SK-N-MC (cell line): ENCODE measurements around the gene APOBEC3A.
"Not testable (repeated sequence)": the region's sequence is repeated elsewhere in the genome, so short reads cannot be mapped to it uniquely, and the experiment has no call there.

Experiments
- DNase-seq: peaks from one replicate; pipeline ENCODE4 v3.0.0-alpha.2; 2011; ENCODE audit warnings: low read depth, low spot score
- H3K27ac ChIP-seq: fragments of 200-600 bp; sonication (generic); 2 replicates; pipeline ENCODE4 v1.5.1; 2016; ENCODE audit warnings: mixed run types
- H3K36me3 ChIP-seq: fragments of 200-600 bp; sonication (generic); 2 replicates; pipeline ENCODE4 v1.6.1; 2017; ENCODE audit warnings: antibody characterized with exemption, low read length, mixed read lengths; ENCODE audit not compliant: insufficient read depth
- H3K4me3 ChIP-seq: fragments of 200-600 bp; sonication (generic); 2 replicates; pipeline ENCODE4 v1.5.1; 2016
- H3K9ac ChIP-seq: fragments of 200-600 bp; sonication (generic); 2 replicates; pipeline ENCODE4 v1.8.0; 2017; ENCODE audit warnings: mixed run types, mixed read lengths; ENCODE audit not compliant: insufficient read length
- H3K9me3 ChIP-seq: fragments of 200-600 bp; sonication (generic); 2 replicates; pipeline ENCODE4 v1.6.1; 2017; ENCODE audit warnings: low read depth, mild to moderate bottlenecking, antibody characterized with exemption, low read length, moderate library complexity, mixed read lengths
- EZH2 ChIP-seq: fragments of 200-600 bp; sonication (generic); IDR thresholded peaks from one replicate; pipeline ENCODE4 v1.6.1; 2017; ENCODE audit warnings: antibody characterized with exemption
- FOXP2 ChIP-seq: optimal IDR thresholded peaks from 2 replicates; pipeline ENCODE3; 2011; ENCODE audit warnings: mild to moderate bottlenecking, moderate library complexity; ENCODE audit not compliant: insufficient read depth; ENCODE audit errors: extremely low read length, control extremely low read depth
- POLR2AphosphoS5 ChIP-seq: IDR thresholded peaks from 2 replicates; pipeline ENCODE4 v1.6.1; 2012; ENCODE audit warnings: mild to moderate bottlenecking, low read depth, low read length, borderline replicate concordance

Gene APOBEC3A

DNA sequence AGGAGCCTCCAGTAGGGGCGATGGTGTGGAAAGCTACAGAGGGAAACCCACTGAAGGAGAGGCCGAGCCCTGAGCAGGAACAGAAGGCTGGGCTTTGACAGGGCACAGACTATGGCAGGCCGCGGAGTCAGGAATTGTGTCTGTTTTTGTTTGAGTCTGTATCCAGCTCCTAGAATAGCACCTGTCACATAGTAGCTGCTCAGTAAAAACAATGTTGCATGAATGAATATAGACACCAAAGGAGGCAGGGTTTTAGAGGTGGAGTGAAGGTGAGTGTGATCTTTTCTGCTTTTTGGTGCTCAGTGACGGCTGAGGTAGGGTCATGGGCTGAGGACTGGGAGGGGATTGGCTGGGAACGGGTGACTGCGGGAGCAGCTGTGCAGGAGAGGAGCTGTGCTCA is 18.5 kb upstream of the APOBEC3A start:
- Histone ChIP-seq H3K9ac (no peak overlapping the region), H3K9me3 (no peaks in the 10 kb centered on the region), H3K27ac (no peak overlapping the region), H3K4me3 (no peak overlapping the region), H3K36me3 (no peaks in the 10 kb centered on the region)
- DNase-seq = no peak
- TF ChIP-seq EZH2 (no peak), FOXP2 (no peak)

DNA sequence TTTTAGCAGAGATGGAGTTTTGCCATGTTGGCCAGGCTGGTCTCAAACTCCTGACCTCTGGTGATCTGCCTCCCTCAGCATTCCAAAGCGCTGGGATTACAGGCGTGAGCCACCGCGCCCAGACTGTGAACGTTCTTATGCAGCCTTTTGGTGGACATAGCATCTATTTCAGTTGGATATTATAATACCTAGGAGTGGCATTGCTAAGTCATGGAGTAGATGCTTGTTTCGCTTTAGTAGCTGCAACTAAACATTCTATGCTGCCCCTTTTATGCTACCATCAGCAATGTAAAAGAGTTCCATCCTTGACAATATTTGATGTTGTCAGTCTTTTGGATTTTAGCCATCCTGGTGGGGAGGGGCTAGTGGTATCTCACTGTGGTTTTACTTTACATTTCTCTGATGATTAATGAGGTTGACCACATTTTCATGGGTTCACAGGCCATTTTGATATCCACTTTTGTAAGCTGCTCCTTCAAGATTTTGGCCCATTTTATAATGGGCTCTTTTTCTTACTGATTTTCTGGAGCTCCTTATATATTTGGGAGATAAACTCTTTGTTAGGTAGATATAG is 16.5 kb upstream of the APOBEC3A start:
- Histone ChIP-seq H3K4me3 (peak overlapping the region; percentile 37; the same call in 1 of the 2 replicates), H3K9me3 (no peaks in the 10 kb centered on the region), H3K27ac (peak overlapping the region; percentile 80), H3K9ac (peak overlapping the region; percentile 42), H3K36me3 (no peaks in the 10 kb centered on the region)
- TF ChIP-seq FOXP2 (no peak), POLR2AphosphoS5 (no peak), EZH2 (no peak)
- DNase-seq = no peak

DNA sequence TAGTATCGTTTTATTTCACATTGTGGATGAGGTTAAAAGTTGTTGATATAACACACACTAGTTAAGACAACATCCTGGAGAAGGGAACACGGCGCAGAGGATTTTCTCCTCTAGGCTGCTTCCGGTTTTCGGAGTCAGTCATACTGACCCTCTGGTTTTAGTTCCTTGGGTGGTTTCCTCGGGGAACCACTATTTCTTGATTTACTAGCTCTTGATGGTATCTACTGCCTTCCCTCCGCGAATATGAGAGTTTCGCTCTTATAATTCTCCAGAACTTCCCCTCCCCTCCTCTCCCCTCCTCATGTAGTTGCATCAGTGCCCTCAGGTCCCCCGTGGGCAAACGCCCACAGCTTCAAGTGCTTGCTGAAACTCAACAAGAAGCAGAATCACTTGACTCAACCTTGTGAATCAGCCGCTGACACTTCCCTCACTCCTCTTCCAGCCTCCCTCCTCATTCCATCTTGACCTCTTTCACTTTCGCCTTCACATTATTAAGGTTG is 15.9 kb upstream of the APOBEC3A start:
- Histone ChIP-seq H3K27ac (peak overlapping the region; percentile 80), H3K4me3 (peak overlapping the region; percentile 37), H3K9me3 (no peaks in the 10 kb centered on the region), H3K36me3 (no peaks in the 10 kb centered on the region), H3K9ac (peak overlapping the region; percentile 42)
- DNase-seq = no peak
- TF ChIP-seq POLR2AphosphoS5 = no peak
- no peak for TF ChIP-seq FOXP2
- TF ChIP-seq EZH2 = no peak

DNA sequence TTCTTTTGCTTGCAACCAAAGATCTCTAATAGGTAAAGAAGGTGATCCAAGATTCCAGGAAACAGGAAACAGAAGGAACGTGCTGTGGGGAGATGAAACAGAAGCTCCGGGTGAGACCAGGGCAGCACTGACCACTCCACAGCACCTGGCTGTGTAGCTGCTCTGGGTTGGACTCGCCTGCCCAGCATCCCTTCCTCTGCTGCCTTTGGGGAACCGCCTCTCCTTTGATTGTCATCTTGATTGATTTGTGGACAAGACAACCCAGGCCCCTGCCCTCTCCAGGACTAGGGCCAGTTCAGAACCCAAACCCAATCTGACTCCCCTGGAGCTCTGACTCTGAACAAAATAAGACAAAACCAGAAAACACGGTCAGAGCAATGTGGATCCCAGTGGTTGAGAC is 14.7 kb upstream of the APOBEC3A start:
- H3K9me3 ChIP-seq = no peaks in the 10 kb centered on the region
- H3K36me3 ChIP-seq = no peaks in the 10 kb centered on the region
- no peak overlapping the region for H3K9ac ChIP-seq
- H3K27ac ChIP-seq = no peak overlapping the region
- H3K4me3 ChIP-seq = no peak overlapping the region
- no peak for DNase-seq
- no peak for TF ChIP-seq POLR2AphosphoS5
- TF ChIP-seq EZH2 = no peak
- no peak for TF ChIP-seq FOXP2

DNA sequence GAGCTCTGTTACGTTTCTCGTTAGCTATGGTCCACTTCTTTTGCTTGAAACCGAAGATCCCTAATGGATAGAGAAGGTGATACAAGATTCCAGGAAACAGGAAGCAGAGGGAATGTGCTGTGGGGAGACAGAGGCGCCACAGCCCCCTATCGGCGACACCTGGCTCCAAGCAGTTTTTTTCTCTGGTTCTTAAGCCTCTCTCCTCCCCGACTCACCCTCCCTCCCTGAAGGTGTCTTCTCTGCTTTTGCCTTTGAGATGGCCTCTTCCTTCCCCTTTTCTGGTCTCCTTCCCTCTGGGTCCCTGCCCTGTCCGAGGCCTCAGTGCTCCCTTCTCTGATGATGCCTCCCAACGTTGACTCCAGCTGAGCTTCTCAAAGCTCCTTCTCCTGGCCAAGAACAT is 14.2 kb upstream of the APOBEC3A start:
- Histone ChIP-seq H3K4me3 (0 out of 2 replicates have a peak overlapping the region, but pooled peaks have one; percentile 22), H3K9ac (peak overlapping the region; percentile 65), H3K9me3 (no peaks in the 10 kb centered on the region), H3K27ac (peak overlapping the region; percentile 90), H3K36me3 (no peaks in the 10 kb centered on the region)
- no peak for TF ChIP-seq POLR2AphosphoS5
- no peak for TF ChIP-seq FOXP2
- no peak for TF ChIP-seq EZH2
- DNase-seq = no peak

DNA sequence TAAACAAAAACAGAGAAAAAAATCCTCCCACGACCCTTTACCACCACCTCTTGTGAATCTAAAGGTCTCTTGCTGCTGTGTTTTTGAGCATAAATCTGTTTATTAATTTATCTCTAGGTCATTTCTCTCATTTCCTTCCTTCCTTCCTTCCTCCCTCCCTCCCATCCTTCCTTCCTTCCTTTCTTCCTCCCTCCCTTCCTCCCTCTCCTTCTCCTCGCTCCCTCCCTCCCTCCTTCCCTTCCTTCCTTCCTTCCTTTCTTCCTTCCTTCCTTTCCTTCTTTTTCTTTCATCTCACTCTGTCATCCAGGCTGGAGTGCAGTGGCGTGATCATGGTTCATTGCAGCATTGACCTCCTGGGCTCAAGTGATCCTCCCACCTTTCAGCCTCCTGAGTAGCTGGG is 13.5 kb upstream of the APOBEC3A start:
- no peaks in the 10 kb centered on the region for H3K9me3 ChIP-seq

DNA sequence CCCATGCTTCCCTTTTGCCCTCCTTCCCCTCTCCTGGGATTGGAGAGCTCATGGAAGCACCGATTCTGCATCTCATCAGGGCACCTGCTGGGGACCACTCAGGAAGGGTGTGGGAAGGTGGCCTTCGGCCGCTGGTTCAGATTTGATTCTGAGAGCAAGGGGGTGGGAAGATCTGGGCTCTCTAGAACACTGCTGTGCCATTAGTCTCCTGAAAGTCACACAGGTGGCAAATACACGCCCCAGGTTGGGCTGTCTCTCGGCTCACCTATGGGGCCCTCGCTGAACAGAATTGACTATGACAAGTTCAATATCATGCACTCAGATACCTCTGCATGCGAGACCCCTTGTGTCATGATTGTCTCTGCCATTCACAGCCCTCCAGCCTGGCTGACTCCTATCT is 12.8 kb upstream of the APOBEC3A start:
- no peaks in the 10 kb centered on the region for H3K36me3 ChIP-seq
- H3K4me3 ChIP-seq = no peak overlapping the region
- H3K9me3 ChIP-seq = no peaks in the 10 kb centered on the region
- H3K9ac ChIP-seq = no peak overlapping the region
- DNase-seq = no peak
- TF ChIP-seq EZH2 (no peak), POLR2AphosphoS5 (no peak), FOXP2 (no peak)
- peak overlapping the region; percentile 51; the same call in 1 of the 2 replicates for H3K27ac ChIP-seq

More for the DNA sequence above, 13.5 kb upstream of the APOBEC3A start:
- H3K27ac ChIP-seq = peak overlapping the region; percentile 90
- no peak for DNase-seq
- TF ChIP-seq POLR2AphosphoS5 = no peak
- TF ChIP-seq EZH2 = no peak
- no peak for TF ChIP-seq FOXP2
- H3K9ac ChIP-seq = peak overlapping the region; percentile 65
- H3K36me3 ChIP-seq = no peaks in the 10 kb centered on the region
- 0 out of 2 replicates have a peak overlapping the region, but pooled peaks have one; percentile 22 for H3K4me3 ChIP-seq

DNA sequence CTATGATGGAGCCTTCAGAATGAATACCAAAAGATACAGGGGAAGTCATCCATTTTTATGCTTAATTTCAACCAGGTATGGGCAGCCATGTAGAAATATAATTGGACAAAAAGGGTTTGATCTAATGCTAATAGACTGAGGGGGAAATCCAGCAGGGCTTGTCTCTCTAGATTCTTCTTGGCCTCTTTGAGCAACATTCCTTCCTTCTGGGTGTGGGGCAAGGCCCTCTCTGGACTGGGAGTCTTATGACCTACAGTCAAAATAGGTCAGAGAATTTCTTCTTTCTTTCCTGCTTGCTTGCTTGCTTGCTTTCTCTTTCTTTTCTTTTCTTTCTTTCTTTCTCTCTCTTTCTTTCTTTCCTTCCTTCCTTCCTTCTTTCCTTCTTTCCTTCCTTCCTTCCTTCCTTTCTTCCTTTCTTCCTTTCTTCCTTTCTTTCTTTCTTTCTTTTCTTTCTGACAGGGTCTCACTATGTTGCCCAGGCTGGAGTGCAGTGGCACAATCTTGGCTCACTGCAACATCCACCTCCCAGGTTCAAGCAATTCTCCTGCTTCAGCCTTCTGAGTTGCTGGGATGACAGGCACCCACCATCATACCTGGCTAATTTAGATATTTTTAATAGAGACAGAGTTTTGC is 11.6 kb upstream of the APOBEC3A start:
- H3K36me3 ChIP-seq, H3K9me3 ChIP-seq, H3K4me3 ChIP-seq, H3K9ac ChIP-seq, DNase-seq, H3K27ac ChIP-seq: not testable (repeated sequence)

DNA sequence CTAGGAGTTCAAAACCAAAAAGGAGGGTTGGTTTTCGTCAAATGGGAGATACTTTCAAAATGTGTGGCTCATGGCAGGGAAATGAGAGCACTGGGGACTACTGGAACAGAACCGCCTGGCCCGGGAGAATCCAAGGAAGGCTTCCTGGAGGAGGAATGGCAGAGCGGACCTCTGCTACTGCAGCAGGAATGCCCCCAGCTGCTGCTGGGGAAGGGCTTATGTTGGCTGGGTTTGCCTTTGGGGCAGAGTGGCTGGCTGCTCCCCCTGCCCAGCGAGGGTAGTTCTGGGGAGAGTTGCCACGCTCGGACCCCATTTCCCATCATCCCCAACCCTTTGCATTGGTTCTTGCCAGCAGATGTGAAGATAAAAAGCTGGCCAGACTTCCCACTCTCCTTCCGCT is 10.6 kb upstream of the APOBEC3A start:
- Histone ChIP-seq H3K9me3 (no peaks in the 10 kb centered on the region), H3K4me3 (no peak overlapping the region), H3K9ac (no peak overlapping the region), H3K27ac (no peak overlapping the region), H3K36me3 (no peaks in the 10 kb centered on the region)
- DNase-seq = no peak
- TF ChIP-seq POLR2AphosphoS5 (no peak), FOXP2 (no peak), EZH2 (no peak)
